GM23338 (cell line): ENCODE data around the gene H2BK1. TPM values are rescaled to one million over a fixed set of nuclear protein-coding genes. Genes with fewer than 3 reads are reported as not detected.

Source experiments
- ATAC-seq: fragments of 200-7000 bp; cut with Tn5 transposase; 3 replicates; pipeline ENCODE4 v1.9.1; 2020
- DNase-seq: peaks from one replicate; pipeline ENCODE4 v3.0.0-alpha.2; 2015; ENCODE audit warnings: low spot score
- H2AFZ ChIP-seq: fragments of 200-600 bp; sonication (generic); 2 replicates; pipeline ENCODE4 v1.8.0; 2016; ENCODE audit warnings: antibody characterized with exemption, mild to moderate bottlenecking, moderate library complexity
- H3F3A ChIP-seq: fragments of 200-600 bp; sonication (generic); replicated peaks from 2 replicates; pipeline ENCODE4 v1.8.0; 2017; ENCODE audit warnings: antibody characterized with exemption, mixed run types, low read depth
- H3K27ac ChIP-seq: fragments of 200-600 bp; sonication (generic); 2 replicates; pipeline ENCODE4 v1.6.1; 2016; ENCODE audit warnings: low read depth
- H3K27me3 ChIP-seq: fragments of 200-600 bp; sonication (generic); 2 replicates; pipeline ENCODE4 v1.8.0; 2016; ENCODE audit warnings: mild to moderate bottlenecking, mixed run types, moderate library complexity; ENCODE audit not compliant: insufficient read depth
- H3K36me3 ChIP-seq: fragments of 200-600 bp; sonication (generic); 2 replicates; pipeline ENCODE4 v1.8.0; 2016; ENCODE audit warnings: mild to moderate bottlenecking; ENCODE audit not compliant: insufficient read depth
- H3K4me1 ChIP-seq: fragments of 200-600 bp; sonication (generic); 2 replicates; pipeline ENCODE4 v1.8.0; 2016; ENCODE audit warnings: mild to moderate bottlenecking, moderate library complexity; ENCODE audit not compliant: insufficient read depth
- H3K4me2 ChIP-seq: fragments of 200-600 bp; sonication (generic); 2 replicates; pipeline ENCODE4 v1.7.1; 2017; ENCODE audit warnings: mixed run types
- H3K4me3 ChIP-seq: fragments of 200-600 bp; sonication (generic); 2 replicates; pipeline ENCODE4 v1.6.1; 2016; ENCODE audit warnings: mixed run types
- H3K79me2 ChIP-seq: fragments of 200-600 bp; sonication (generic); replicated peaks from 2 replicates; pipeline ENCODE4 v1.8.0; 2017; ENCODE audit warnings: mild to moderate bottlenecking; ENCODE audit not compliant: insufficient read depth
- H3K9me2 ChIP-seq: fragments of 200-600 bp; sonication (generic); 2 replicates; pipeline ENCODE4 v1.8.0; 2017; ENCODE audit not compliant: insufficient read depth
- H4K20me1 ChIP-seq: fragments of 200-600 bp; sonication (generic); replicated peaks from 2 replicates; pipeline ENCODE4 v1.8.0; 2017; ENCODE audit warnings: mild to moderate bottlenecking; ENCODE audit not compliant: insufficient read depth
- H3K27ac Mint-ChIP-seq: 2 replicates; pipeline ENCODE4 v1.8.0; 2020; ENCODE audit warnings: inconsistent platforms, mild to moderate bottlenecking, moderate library complexity, mixed read lengths
- H3K27me3 Mint-ChIP-seq: 3 replicates; pipeline ENCODE4 v1.8.0; 2022; ENCODE audit warnings: low read depth, mild to moderate bottlenecking, moderate library complexity, mixed read lengths, inconsistent platforms; ENCODE audit not compliant: insufficient read depth, poor library complexity
- H3K36me3 Mint-ChIP-seq: 3 replicates; pipeline ENCODE4 v1.8.0; 2021; ENCODE audit warnings: low read depth, mild to moderate bottlenecking, inconsistent platforms, moderate library complexity, mixed read lengths
- H3K4me1 Mint-ChIP-seq: 3 replicates; pipeline ENCODE4 v1.8.0; 2020; ENCODE audit warnings: mild to moderate bottlenecking, inconsistent platforms, mixed read lengths
- H3K4me3 Mint-ChIP-seq: 3 replicates; pipeline ENCODE4 v1.8.0; 2021; ENCODE audit warnings: moderate library complexity, mild to moderate bottlenecking, inconsistent platforms, mixed read lengths
- H3K9me3 Mint-ChIP-seq: 3 replicates; pipeline ENCODE4 v1.8.0; 2020; ENCODE audit warnings: moderate library complexity, mild to moderate bottlenecking, inconsistent platforms, mixed read lengths
- CREB1 ChIP-seq: fragments of 250-450 bp; sonication (Bioruptor Pico); IDR thresholded peaks from 2 replicates; pipeline ENCODE4 v1.5.0; 2020; ENCODE audit warnings: low read depth, mild to moderate bottlenecking, moderate library complexity
- CTCF ChIP-seq, 2 experiments: fragments of 200-600 bp in 1 of 2; sonication (generic) in 1 of 2; conservative IDR thresholded peaks; 2 replicates each; pipeline versions ENCODE4 v1.5.1 to v1.6.1; 2016 to 2017; ENCODE audit warnings: antibody characterized with exemption in 2 of 2, low read depth in 2 of 2, mild to moderate bottlenecking in 2 of 2, moderate library complexity in 1 of 2
- ETS1 ChIP-seq: IDR thresholded peaks from 2 replicates; pipeline ENCODE4 v1.6.1; 2016; ENCODE audit warnings: antibody characterized with exemption
- EZH2 ChIP-seq: fragments of 200-600 bp; sonication (generic); IDR thresholded peaks from one replicate; pipeline ENCODE4 v1.8.0; 2017; ENCODE audit warnings: antibody characterized with exemption, mild to moderate bottlenecking, low read depth; ENCODE audit not compliant: unreplicated experiment
- EZH2phosphoT487 ChIP-seq: fragments of 200-600 bp; sonication (generic); IDR thresholded peaks from one replicate; pipeline ENCODE4 v1.8.1; 2018; ENCODE audit warnings: antibody characterized with exemption; ENCODE audit not compliant: unreplicated experiment
- JUNB ChIP-seq: IDR thresholded peaks from one replicate; pipeline ENCODE4 v1.6.1; 2016; ENCODE audit warnings: antibody characterized with exemption; ENCODE audit not compliant: unreplicated experiment
- NANOG ChIP-seq: IDR thresholded peaks from 2 replicates; pipeline ENCODE4 v1.6.1; 2016; ENCODE audit warnings: antibody characterized with exemption, borderline replicate concordance
- POLR2AphosphoS5 ChIP-seq: IDR thresholded peaks from 2 replicates; pipeline ENCODE4 v1.6.1; 2016; ENCODE audit warnings: antibody characterized with exemption, low read depth
- REST ChIP-seq: IDR thresholded peaks from one replicate; pipeline ENCODE4 v1.6.1; 2018; ENCODE audit warnings: antibody characterized with exemption; ENCODE audit not compliant: unreplicated experiment
- STAT1 ChIP-seq: IDR thresholded peaks from one replicate; pipeline ENCODE4 v1.6.1; 2016; ENCODE audit warnings: antibody characterized with exemption; ENCODE audit not compliant: unreplicated experiment
- ZNF114 ChIP-seq: fragments of 250-450 bp; sonication (Bioruptor Pico); IDR thresholded peaks from 2 replicates; pipeline ENCODE4 v1.5.0; 2020; ENCODE audit warnings: mild to moderate bottlenecking, moderate library complexity
- ZNF331 ChIP-seq: fragments of 250-450 bp; sonication (Bioruptor Pico); IDR thresholded peaks from 2 replicates; pipeline ENCODE4 v1.5.0; 2020; ENCODE audit warnings: low read depth, mild to moderate bottlenecking, moderate library complexity
- ZNF462 ChIP-seq: fragments of 250-450 bp; sonication (Bioruptor Pico); IDR thresholded peaks from 2 replicates; pipeline ENCODE4 v1.5.0; 2020; ENCODE audit warnings: mild to moderate bottlenecking, moderate library complexity
- polyA plus RNA-seq: library from polyadenylated mRNA; unstranded; fragments of >200 nt; fragmentation: Nextera tagmentation; extraction: Ambion mirVana; gene quantifications from 2 replicates; pipeline ENCODE4 v1.2.1, GENCODE V29; 2016
- total RNA-seq: library from RNA; depleted of rRNA; stranded (reverse); fragments of >200 nt; shearing (Covaris generic); gene quantifications from 2 replicates; pipeline ENCODE4 v1.2.3, GENCODE V29; 2014

H2BK1 gene
- total and polyA plus RNA-seq, 2 experiments from 2014 or later = not detected

- no peaks in the 10 kb centered on the region for H3K79me2 ChIP-seq
- H3K27ac ChIP-seq = no peak overlapping the region
- no peak for ATAC-seq
- Mint-ChIP-seq H3K4me3 (no peak overlapping the region), H3K27ac (no peak overlapping the region), H3K36me3 (peaks cover 87% of the 10 kb centered on the region), H3K27me3 (peaks cover 6% of the 10 kb centered on the region), H3K4me1 (no peaks in the 10 kb centered on the region), H3K9me3 (no peaks in the 10 kb centered on the region)
- no peak overlapping the region for H3K4me3 ChIP-seq
- H3K4me2 ChIP-seq = no peak overlapping the region
- peaks cover 60% of the 10 kb centered on the region for H3K36me3 ChIP-seq
- no peak overlapping the region for H2AFZ ChIP-seq
- TF ChIP-seq ZNF462 (CRISPR knock-in tag) = no peak
- TF ChIP-seq EZH2 = no peak
- TF ChIP-seq CTCF (conservative IDR thresholded peaks at IDR 0.05; ENCODE audit: low read depth in 2 of 2) = no peak
- TF ChIP-seq ZNF331 = no peak
- no peak for TF ChIP-seq EZH2phosphoT487
- no peak for TF ChIP-seq REST
- TF ChIP-seq JUNB = no peak
- TF ChIP-seq POLR2AphosphoS5 = no peak
- no peak for TF ChIP-seq NANOG
- TF ChIP-seq ETS1 = no peak
- no peak for TF ChIP-seq ZNF114 (CRISPR knock-in tag)
- TF ChIP-seq CREB1 = no peak
- no peak for TF ChIP-seq STAT1
- no peaks in the 10 kb centered on the region for H3K9me2 ChIP-seq
- no peaks in the 10 kb centered on the region for H3F3A ChIP-seq
- peaks cover 3% of the 10 kb centered on the region; the same call in 1 of the 2 replicates for H4K20me1 ChIP-seq
- no peaks in the 10 kb centered on the region for H3K27me3 ChIP-seq
- DNase-seq = no peak
- H3K4me1 ChIP-seq = no peaks in the 10 kb centered on the region
Observed at GRCh38 chr7:151218170-151218569, 7.9 kb upstream of the H2BK1 start.
